Measurements from ENCODE around the gene CACNA1I.

CACNA1I gene

DNA sequence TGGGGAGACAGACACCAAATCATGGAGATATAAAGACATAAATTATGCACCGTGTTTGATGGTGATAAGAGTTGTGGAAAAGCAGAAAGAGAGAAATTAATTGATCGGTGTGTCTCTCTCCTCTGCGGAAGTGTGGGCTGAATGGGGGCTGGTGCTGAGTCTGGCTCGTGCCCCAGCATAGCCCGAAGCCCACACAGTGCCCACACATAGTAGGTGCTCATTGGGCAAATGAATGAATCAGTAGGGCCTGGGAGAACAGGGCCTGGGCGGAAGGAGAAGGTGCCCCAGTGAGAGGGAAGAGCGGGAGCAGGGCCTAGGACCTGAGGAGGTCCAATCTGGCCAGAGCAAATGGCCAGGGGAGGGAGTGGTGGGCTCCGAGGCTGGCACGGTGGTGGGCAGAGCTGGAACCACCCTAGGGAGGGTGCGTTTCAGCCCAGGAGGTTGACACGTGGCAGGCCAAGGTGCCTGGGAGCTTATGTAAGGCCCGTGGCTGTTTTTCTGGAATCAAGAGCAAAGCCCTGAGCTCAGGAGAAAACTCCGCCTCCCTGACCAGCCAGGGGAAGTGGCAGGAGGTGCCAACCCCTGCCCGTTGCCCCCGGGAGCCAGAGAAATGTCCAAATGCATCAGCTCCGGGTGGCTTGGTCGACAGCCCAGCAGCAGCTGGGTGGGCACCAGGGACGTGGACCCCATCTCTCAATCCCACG is 2.1 kb upstream of the CACNA1I start:
- no peak for DNase-seq (ENCODE audit: low spot score)

DNA sequence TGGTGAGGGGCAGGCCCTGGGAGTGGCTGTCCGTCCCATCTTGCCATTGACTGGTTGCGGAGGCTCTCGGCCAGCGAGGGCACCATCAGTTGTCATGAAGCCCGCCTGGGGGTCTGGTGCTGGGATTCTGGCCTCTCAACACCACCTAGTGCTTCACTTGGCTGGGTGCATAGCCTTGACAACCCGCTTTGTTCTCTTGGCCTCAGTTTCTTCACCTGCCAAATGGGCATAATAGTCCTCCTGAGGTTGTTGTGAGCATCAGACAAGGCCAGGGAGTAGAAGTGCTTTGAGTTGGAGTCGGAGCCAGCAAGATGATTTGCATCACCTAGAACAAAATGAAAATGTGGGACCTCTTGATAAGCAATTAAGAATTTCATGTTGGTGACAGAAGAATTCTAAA is 1.5 kb upstream of the CACNA1I start:
- DNase-seq (ENCODE audit: low spot score): no peak

DNA sequence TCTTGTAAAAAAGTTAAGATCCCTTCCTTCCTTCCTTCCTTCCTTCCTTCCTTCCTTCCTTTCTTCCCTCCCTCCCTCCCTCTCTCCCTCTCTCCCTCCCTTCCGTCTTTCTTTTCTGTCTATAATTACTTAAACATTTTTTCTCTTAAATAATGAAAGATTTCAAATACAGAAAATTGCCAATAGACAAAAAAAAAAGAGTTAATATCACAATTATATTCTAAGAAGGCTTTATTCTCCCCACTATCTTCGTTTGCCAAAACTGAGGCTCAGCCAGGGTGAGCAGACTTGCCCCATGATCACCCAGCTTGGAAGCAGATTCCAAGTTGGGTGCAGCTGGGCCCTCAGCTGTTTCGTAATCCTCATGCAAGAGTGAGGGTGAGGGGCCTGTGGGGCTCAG is 327 bp upstream of the CACNA1I start:
- no peak for DNase-seq (ENCODE audit: low spot score)

DNA sequence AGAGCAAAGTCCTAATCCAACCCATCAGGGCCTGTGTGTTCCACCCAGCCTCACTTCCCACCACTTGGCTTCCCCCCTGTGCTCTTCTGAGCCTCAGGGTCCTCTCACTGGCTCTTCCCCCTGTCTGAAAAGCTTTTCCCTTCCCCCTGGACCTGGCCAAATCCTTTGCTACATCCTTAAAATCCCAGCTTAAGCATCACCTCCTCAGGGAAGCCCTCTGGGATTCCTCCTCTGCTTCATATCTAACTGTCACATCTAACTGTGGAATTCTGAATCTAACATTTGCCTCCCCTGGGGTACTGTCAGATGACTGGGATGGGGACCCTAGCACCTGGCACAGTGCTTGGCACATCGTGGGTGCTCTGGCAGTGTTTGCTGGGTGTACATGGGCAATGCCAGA is 985 bp downstream of the CACNA1I start:
- no peak for DNase-seq (ENCODE audit: low spot score)

DNA sequence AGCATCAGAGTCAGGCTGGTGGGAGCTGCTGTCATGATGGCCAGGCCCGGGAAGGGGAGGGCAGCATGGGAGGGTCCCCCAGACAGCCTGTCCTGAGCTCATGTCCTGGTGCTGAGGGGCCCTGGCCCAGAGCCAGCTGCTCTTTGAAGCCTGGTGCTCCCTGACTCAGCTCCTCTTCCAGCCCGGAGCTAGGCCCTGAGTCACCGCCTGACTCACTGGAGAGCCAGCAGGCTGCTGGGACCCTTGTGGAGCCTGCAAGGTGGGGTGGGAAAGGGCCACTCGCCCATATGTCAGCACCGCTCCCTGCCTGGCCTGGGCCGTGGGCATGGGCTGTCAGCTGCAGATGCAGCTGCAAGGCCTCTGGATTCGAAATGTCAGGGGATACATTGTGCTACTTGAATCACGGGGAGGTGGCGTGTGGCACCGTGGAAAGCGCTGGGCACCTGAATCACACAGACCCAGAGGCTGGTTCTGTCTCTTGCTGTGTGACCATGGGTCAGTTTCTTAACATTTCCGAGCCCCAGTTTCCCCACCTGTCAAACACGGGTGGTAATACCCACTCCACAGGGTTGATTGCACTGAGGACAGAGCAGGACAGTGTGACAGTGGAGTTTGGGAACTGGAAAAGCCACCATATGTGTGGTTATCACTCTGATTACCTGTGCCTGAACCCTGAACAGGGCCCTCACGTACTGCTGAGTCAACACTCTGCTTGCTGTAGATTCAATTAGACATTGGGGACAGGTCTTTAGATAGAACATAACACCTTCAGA is 4.4 kb downstream of the CACNA1I start:
- peak; percentile 91 for DNase-seq (ENCODE audit: low spot score)

DNA sequence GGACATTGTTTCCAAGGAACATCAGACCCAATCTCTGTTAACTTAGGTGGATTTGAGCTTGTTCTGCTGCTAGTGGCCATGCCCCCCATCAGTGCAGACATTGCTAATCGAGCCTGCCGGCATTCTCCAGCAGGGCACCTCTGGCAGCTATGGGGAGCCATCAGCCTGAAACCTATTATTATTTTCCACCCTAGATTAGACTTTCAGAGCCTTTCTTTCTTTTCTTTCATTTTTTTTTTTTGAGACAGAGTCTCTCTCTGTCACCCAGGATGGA is 4.9 kb downstream of the CACNA1I start:
- no peak for DNase-seq (ENCODE audit: low spot score)

DNA sequence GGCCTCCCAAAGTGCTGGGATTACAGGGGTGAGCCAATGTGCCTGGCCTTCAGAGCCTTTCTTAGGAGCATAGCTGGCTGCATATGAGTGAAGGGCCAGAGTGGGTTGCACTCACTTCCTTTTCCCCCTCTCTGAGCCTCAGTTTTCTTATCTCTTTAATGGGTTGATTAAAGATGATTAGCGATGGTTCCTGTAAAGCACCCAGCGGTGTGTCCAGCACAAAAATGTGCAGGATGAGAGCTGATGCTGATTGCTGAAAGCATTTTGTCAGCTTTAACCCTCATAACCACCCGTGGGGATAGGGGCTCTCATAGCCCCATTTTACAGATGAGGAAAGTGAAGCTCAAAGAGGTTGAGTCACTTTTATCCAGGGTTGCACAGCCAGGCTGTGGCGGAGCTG is 5.5 kb downstream of the CACNA1I start:
- no peak for DNase-seq (ENCODE audit: low spot score)

DNA sequence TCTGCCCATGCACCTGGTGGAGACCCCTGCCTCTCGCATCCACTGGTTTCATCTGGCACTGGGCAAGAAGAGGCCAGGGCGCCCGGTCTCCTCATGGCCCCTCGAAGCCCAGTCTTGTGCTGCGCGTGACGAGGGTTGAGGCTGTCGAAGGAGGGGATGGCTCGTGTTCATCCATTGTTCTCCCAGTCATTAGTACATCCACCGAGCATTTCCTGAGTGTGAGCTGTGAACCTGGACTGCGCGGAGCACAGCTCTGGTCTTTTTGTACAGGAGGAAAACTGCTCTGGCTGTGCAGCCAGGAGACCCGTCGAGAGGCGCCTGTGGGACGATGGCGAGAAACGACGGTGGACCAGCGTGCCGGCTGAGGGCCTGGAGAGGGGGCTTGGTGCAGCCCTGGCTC is 6.8 kb downstream of the CACNA1I start:
- no peak for DNase-seq (ENCODE audit: low spot score)

DNA sequence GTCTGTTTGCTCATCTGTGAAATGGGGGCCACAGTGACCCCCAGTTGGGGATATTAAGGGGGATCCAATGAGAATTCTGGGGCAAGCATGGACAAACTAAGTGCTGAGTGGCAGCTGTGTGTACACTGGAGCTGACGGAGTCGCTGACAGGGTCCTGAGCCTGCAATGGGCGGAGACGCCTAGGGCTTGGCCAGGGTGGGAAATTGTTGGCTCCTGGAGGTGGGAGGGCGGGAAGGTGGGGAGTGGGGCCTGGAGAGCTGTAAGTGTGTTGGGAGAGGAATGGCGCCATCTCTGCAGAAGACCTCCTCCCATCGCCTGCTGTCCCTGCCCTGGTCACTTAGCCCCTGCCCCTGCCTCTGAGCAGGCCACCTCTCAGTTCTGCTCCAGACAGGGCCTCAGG is 7.3 kb downstream of the CACNA1I start:
- no peak for DNase-seq (ENCODE audit: low spot score)

DNA sequence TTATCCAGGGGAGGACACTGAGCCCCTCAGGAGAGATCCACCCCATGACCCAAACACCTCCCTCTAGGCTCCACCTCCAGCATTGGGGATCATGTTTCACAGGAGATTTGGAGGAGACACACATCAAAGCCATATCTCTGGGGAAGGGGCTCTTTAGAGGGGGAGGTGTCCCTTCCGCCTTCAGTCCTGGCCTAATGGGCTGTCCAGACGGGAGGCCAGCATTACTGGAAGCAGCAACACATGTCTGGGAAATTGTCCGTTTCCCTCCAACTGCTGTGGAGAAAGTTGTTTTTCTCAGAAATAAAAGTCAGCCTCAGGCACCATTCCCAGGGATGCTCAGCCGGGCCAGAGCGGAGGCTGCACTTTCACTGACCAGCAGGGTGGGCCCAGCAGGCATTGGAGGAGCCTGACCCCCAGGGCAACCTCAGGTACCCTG is 9.5 kb downstream of the CACNA1I start:
- no peak for DNase-seq (ENCODE audit: low spot score)

DNA sequence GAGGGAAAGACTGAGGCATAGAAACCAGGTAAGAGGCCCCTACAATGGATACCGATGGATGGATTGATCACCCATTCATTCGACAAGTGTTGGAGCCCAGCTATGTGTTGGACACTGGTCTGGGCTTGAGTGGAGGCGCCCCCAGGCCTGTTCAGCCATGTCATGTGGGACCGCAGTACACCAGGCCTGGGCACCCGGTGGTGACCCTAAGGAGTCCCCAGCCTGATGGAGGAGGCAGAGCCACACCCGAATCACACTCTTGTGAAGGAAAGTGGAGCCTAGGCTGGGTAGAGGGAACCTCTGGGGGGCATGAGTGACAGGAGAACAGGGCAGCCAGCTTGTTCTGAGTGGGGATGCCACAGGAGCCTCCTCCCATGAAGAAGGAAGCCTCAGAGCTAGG is 10.2 kb downstream of the CACNA1I start:
- no peak for DNase-seq (ENCODE audit: low spot score)

DNA sequence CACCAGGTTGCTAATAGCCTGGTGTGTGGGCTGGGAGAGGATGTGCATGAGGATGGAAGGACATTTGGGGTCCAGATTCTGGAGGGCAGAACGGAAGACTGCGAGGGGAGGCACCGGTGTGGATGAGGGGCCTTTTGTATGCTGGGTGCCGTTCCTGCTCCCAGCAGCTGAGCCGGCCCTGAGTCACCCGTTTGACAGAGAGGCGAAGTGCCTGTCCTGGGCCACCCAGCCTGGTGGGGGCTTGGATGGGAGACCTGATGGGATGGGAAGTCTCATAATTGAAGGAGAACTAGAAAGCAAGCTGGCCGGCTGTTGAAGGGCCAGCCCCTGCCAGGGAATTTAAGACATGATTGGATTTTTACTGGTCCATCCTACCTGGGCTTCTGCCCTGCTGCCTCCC is 10.8 kb downstream of the CACNA1I start:
- no peak for DNase-seq (ENCODE audit: low spot score)

DNA sequence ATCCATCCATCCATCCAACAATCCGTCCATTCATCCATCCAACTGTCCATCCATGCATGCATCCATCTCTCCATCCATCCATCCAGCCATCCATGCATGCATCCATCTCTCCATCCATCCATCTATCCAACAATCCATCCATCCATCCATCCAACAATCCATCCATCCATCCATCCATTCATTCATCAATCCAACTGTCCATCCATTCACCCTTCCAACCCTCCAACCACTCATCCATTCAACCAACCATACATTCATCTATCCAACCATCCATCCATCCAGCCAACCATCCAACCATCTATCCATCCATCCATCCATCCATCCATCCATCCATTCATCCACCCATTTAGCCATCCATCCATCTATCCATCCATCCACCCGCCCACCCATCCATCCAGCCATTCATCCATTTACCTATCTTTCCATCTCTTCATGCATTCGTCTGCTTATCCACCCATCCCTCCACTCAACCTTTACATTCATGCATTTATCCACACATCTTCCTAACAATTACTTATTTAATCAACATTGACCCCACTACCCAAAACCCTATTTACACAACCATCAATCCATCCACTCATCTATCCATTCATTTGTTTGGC is 12.6 kb downstream of the CACNA1I start:
- DNase-seq (ENCODE audit: low spot score): no peak

DNA sequence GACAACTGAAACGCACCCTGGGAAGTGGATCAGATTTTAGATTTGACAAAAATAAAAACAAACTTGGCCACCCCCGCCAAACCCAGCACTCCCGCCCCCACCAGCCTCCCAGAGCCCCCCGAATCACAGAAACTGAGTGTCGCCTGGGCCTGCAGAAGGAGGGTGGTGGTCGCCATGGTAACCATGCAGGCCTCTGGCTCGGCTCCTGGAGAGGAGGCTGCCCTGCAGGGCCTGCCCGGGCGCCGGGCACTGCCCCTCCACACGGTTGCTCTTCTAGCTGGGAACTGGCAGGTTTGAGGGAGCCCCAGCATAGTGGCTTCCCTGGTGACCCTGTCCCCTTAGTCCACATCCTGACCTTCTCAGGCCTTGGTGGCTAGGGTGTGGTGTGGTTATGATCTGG is 19.3 kb downstream of the CACNA1I start:
- no peak for DNase-seq (ENCODE audit: low spot score)

DNA sequence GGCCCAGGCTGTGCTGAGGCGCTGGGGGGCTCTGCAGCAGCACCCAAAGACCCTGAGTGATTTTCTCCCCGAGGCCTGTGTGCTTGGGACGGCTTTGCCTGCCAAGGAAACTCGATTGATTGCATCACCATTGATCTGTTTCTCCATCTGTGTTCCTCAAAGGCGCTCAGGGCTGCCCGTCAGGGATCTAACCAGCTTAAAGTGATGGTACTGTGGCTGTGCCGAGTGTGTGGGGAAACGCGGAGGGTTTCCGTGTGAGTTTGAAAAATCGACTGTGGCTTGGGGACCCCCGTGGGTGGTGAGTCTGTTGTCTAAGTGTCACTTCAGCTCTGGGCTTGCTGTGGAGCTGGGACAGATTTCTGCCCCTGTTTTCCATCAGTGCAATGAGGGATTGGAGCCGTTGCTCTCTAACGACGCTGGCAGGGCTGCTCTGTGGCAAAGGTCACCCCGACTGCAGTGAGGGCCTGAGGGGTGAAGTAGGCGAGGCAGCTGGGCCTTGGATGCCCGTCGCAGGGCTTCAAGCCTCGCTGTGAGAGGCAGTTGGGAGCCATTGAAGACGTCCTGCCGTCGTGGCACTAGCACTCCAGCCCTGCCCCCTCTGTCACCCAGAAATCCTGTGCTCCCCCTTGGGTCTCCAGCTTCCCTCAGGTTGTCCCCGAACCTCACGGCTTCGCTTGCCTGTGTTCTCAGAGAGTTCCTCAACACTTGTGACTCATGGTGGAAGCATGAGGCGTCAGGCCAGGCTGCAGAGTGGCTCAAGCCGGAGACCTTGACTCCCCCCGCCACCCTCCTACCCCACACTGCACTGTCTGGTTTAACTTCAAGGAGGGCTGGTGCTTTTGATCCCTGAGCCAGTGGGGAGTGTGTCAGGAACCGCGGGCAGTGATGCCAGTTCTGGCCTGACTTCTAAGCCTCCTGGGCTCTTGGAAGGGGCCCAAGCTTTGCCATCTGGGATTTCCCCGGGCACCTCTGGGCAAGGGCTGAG is 21.8 kb downstream of the CACNA1I start:
- peak; percentile 84 for DNase-seq (ENCODE audit: low spot score)

DNA sequence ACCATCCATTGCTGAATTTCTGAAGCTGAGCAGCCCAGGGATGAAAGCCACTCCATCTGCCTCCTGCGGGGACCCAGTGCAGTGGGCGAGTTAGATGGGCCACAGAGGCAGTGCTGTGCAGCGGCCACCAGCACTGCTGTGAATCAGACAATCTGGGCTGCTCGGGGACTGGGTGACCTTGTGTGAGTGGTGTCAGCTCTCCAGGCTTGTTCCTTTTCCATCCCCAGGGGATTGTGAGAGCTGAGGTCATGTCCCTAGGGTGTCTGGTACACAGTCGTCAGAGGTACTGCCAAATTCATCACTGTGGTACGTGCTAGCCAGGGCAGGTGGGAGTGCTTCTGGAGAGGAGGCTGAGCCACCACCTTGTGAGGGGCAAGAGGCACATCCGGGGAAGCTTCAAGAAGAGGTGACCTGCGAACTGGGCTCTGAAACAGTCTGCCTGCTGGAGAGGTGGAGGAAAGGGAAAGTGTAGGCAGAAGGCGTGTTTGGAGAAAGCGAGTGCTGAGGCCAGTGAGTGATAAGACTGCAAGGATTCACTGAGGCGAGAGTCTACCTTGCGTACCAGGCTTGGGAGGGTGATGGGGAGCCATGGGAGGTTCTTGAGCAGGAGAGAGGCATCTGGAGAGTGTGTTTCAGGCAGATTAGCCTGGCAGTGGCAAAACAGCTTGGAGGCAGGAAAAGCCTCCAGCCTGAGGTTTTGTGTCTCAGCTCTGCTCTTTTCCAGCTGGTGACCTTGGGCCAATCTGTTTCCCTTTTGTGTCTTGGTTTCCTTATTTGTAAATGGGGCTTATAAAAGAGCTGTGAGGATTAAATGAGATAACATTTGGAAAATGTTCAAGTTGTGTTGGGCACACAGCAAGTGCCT is 22.7 kb downstream of the CACNA1I start:
- no peak for DNase-seq (ENCODE audit: low spot score)

DNA sequence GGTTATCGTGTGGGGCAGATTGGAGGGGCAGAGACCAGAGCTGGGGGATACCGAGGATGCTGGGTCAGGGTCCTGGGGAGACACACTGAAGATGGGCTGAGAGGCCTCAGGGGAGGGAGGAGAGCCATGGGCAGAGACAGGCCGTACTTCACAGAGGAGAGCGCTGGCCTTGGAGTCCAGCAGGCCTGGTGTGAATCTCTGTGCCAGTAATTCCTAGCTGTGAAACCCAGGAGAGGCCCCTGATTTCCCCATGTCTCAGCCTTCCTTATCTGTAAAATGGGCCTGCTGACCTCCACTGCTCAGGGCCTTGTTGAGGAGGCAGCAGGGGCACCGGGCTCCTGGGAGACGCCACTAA is 23.4 kb downstream of the CACNA1I start:
- no peak for DNase-seq (ENCODE audit: low spot score)

DNA sequence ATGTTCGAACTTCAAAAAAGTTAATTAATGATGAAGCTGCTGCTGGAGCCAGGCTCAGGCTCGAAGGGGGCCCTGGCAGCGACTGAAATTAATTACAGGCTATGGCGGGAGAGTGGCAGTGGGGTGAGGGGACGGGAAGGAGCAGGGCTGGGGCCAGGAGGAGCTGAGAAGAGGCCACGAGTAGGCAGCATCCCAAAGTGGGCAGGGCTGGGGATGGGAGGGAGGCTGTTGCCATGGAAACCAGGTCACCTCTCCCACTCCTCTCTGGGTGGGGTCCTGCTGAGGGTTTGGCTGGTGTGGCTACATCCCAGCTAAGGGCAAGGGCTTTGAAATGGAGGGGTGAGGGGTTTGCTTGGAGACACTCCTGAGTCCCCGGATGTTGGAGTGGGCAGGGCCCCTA is 23.9 kb downstream of the CACNA1I start:
- DNase-seq (ENCODE audit: low spot score): no peak

DNA sequence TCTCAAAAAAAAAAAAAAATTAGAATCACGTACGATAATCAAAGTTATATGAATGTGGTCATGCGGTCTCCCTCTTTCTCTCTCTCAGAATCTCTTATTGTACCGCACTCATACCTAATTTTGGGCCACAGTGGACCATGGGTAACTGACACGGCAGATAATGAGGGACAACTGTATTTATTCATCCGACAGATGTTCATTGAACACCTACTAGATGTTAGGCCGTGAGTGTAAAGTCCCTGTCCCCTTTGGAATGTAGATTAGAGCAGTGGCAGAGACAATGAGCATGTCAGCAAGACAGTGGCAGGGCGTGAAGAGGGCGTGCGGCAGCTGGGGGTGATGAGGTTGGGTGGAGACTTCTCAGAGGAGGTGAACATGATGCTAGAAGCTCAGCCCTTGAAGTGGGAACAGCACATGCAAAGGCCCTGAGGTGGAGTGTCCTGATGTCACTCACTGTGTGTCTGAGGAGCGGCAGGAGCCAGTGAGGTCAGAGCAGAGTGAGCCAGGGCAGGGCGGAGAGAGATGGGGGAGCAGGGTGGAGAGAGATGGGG is 25.1 kb downstream of the CACNA1I start:
- no peak for DNase-seq (ENCODE audit: low spot score)

DNA sequence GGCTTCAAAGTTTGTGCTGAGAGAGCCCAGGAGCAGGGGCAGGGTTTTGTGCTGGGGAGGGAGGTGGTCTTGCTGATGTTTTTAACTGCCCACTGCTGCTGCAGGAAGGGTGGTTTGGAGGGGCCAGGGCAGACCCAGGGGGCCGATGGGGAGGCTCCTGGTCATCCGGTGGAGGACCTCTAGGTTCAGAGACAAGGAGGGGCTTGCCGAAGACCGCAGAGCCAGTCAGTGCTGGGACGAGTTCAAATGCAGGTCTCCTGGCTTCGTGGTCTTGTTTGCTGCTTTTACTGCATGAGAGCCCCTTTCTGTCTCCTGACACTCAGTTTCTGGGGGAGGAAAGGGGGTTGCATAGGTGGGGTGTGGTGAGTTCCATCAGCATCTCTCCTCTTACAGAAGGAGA is 26.0 kb downstream of the CACNA1I start:
- DNase-seq (ENCODE audit: low spot score): no peak

DNA sequence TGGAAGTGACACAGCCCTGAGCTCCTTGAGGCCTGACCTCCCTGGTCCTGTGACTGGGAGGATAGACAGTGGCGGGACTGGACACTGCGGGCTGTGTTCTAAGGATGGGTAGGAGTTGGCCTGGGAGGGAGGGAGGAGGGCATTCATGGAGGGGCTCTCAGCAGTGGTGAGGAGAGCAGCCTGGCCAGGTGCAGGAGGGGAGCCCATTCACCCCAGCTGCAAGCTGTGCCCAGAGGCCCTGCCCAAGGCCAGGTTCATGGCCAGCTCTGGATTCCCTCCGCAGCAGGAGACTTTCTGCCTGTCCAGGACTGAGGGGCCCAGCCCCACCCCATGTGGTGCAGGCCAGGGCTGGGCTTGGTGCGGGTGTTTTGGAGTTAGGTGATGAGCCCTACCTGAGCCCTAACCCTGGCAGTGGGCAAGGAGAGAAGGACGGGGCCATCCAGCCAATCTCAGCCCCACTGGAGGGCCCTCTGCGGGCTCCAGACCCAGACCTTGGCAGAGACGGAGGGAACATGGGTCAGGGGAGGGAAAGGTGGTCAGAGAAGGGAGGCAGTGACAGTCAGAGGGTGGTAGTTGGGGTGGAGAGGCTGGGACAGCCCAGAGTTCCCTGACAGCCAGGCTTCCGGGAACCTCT is 26.8 kb downstream of the CACNA1I start:
- no peak for DNase-seq (ENCODE audit: low spot score)
